NB4 (cell line): ENCODE results near the gene PDE3B.

Experiments used
- CTCF ChIP-seq: IDR thresholded peaks from one replicate; pipeline ENCODE4 v1.5.1; 2012; ENCODE audit warnings: low read depth, low read length
- MYC ChIP-seq: IDR thresholded peaks from 2 replicates; pipeline ENCODE4 v1.6.1; 2011; ENCODE audit warnings: low read depth, low read length

GRCh38 chr11:14676068-14676467 lies 32.5 kb downstream of the PDE3B start:
- TF ChIP-seq CTCF (no peak), MYC (no peak)
